ENCODE data around the gene VAPB. TPM values are rescaled to one million over a fixed set of nuclear protein-coding genes. Genes with fewer than 3 reads are reported as not detected.

The VAPB gene
- polyA plus RNA-seq, 1 donor from 2014 or later = 32.9 TPM

GRCh38 chr20:58431134-58431533 lies 42.1 kb downstream of the VAPB start:
- H3K27ac Mint-ChIP-seq = no peak overlapping the region
- H3K36me3 Mint-ChIP-seq = peaks cover 10% of the 10 kb centered on the region
- no peak overlapping the region for H3K4me3 Mint-ChIP-seq
- H3K27me3 Mint-ChIP-seq = no peaks in the 10 kb centered on the region
- H3K9me3 Mint-ChIP-seq = no peaks in the 10 kb centered on the region
- H3K4me1 Mint-ChIP-seq = peaks cover 2 to 20% (median 6%) of the 10 kb centered on the region in 3 donors

- no peak overlapping the region for H3K4me3 Mint-ChIP-seq
- peaks cover 10% of the 10 kb centered on the region for H3K36me3 Mint-ChIP-seq
- peaks cover 2 to 23% (median 6%) of the 10 kb centered on the region in 3 donors for H3K4me1 Mint-ChIP-seq
- H3K27ac Mint-ChIP-seq = peak overlapping the region in 1 of 3 donors; percentile 86
- H3K27me3 Mint-ChIP-seq = no peaks in the 10 kb centered on the region
- no peaks in the 10 kb centered on the region for H3K9me3 Mint-ChIP-seq
These were observed 43.3 kb downstream of the VAPB start for GRCh38 chr20:58432186-58432954.

- no peaks in the 10 kb centered on the region for H3K9me3 Mint-ChIP-seq
- peaks cover 2 to 29% (median 6%) of the 10 kb centered on the region in 3 donors for H3K4me1 Mint-ChIP-seq
- peaks cover 12% of the 10 kb centered on the region for H3K36me3 Mint-ChIP-seq
- H3K27ac Mint-ChIP-seq = peak overlapping the region in 2 of 3 donors; percentile 50 to 86
- no peaks in the 10 kb centered on the region for H3K27me3 Mint-ChIP-seq
- H3K4me3 Mint-ChIP-seq = no peak overlapping the region
These were observed 44.1 kb downstream of the VAPB start for GRCh38 chr20:58433029-58433647.

GRCh38 chr20:58433759-58434158 lies 44.7 kb downstream of the VAPB start:
- H3K9me3 Mint-ChIP-seq = no peaks in the 10 kb centered on the region
- no peaks in the 10 kb centered on the region for H3K27me3 Mint-ChIP-seq
- H3K27ac Mint-ChIP-seq = peak overlapping the region in 1 of 3 donors; percentile 86
- H3K36me3 Mint-ChIP-seq = peaks cover 12% of the 10 kb centered on the region
- H3K4me1 Mint-ChIP-seq = peaks cover 6 to 33% (median 6%) of the 10 kb centered on the region in 3 donors
- no peak overlapping the region for H3K4me3 Mint-ChIP-seq

DNA sequence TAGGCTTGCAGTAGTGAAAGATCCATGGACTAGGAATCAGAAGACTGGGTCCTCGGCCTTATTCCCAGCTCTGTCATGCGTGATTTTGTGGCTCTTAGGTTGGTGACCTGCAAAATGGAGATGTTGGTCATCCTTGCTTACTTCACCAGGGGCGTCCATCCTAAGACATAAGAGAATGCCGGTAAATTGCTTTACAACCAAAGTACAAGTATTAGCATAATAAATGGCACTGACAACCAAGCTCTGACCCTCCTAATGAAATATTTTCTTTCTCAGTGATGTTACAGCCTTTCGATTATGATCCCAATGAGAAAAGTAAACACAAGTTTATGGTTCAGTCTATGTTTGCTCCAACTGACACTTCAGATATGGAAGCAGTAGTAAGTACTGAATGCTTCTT lies 45.3 kb downstream of the VAPB start:
- Mint-ChIP-seq H3K36me3 (peaks cover 12% of the 10 kb centered on the region), H3K4me3 (no peak overlapping the region), H3K27ac (no peak overlapping the region), H3K4me1 (peaks cover 6 to 36% (median 9%) of the 10 kb centered on the region in 3 donors), H3K9me3 (no peaks in the 10 kb centered on the region), H3K27me3 (no peaks in the 10 kb centered on the region)

- peak overlapping the region in 1 of 3 donors; percentile 62 for H3K27ac Mint-ChIP-seq
- peaks cover 6 to 36% (median 9%) of the 10 kb centered on the region in 3 donors for H3K4me1 Mint-ChIP-seq
- H3K27me3 Mint-ChIP-seq = no peaks in the 10 kb centered on the region
- peaks cover 14% of the 10 kb centered on the region for H3K36me3 Mint-ChIP-seq
- no peak overlapping the region for H3K4me3 Mint-ChIP-seq
- no peaks in the 10 kb centered on the region for H3K9me3 Mint-ChIP-seq
These were observed 46.2 kb downstream of the VAPB start for GRCh38 chr20:58435237-58435636.

GRCh38 chr20:58436868-58437645 lies 48.0 kb downstream of the VAPB start:
- Mint-ChIP-seq H3K27me3 (no peaks in the 10 kb centered on the region), H3K4me3 (no peak overlapping the region), H3K27ac (no peak overlapping the region), H3K36me3 (peaks cover 14% of the 10 kb centered on the region), H3K4me1 (peaks cover 4 to 33% (median 9%) of the 10 kb centered on the region in 3 donors), H3K9me3 (no peaks in the 10 kb centered on the region)

- H3K27ac Mint-ChIP-seq = no peak overlapping the region
- H3K27me3 Mint-ChIP-seq = no peaks in the 10 kb centered on the region
- H3K9me3 Mint-ChIP-seq = no peaks in the 10 kb centered on the region
- peak overlapping the region in 2 of 4 donors; percentile 23 to 41 for H3K4me3 Mint-ChIP-seq
- peaks cover 16% of the 10 kb centered on the region for H3K36me3 Mint-ChIP-seq
- H3K4me1 Mint-ChIP-seq = peaks cover 4 to 23% (median 9%) of the 10 kb centered on the region in 3 donors
These were observed 50.2 kb downstream of the VAPB start for GRCh38 chr20:58438970-58439808.

GRCh38 chr20:58440021-58440767 lies 51.2 kb downstream of the VAPB start:
- peaks cover 8 to 22% (median 13%) of the 10 kb centered on the region in 3 donors for H3K4me1 Mint-ChIP-seq
- H3K4me3 Mint-ChIP-seq = no peak overlapping the region
- no peaks in the 10 kb centered on the region for H3K9me3 Mint-ChIP-seq
- H3K36me3 Mint-ChIP-seq = peaks cover 15% of the 10 kb centered on the region
- no peaks in the 10 kb centered on the region for H3K27me3 Mint-ChIP-seq
- no peak overlapping the region for H3K27ac Mint-ChIP-seq

GRCh38 chr20:58441723-58442122 lies 52.7 kb downstream of the VAPB start:
- Mint-ChIP-seq H3K27me3 (no peaks in the 10 kb centered on the region), H3K36me3 (peaks cover 8% of the 10 kb centered on the region), H3K27ac (peak overlapping the region in 1 of 3 donors; percentile 17), H3K9me3 (no peaks in the 10 kb centered on the region), H3K4me1 (peaks cover 8 to 17% (median 8%) of the 10 kb centered on the region in 3 donors), H3K4me3 (no peak overlapping the region)

DNA sequence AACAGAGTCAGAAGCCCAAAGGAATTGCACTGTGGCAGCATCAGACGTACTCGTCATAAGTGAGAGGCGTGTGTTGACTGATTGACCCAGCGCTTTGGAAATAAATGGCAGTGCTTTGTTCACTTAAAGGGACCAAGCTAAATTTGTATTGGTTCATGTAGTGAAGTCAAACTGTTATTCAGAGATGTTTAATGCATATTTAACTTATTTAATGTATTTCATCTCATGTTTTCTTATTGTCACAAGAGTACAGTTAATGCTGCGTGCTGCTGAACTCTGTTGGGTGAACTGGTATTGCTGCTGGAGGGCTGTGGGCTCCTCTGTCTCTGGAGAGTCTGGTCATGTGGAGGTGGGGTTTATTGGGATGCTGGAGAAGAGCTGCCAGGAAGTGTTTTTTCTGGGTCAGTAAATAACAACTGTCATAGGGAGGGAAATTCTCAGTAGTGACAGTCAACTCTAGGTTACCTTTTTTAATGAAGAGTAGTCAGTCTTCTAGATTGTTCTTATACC lies 55.8 kb downstream of the VAPB start:
- H3K4me3 Mint-ChIP-seq = no peak overlapping the region
- H3K4me1 Mint-ChIP-seq = peaks cover 7 to 11% (median 9%) of the 10 kb centered on the region in 3 donors
- peak overlapping the region in 1 of 3 donors; percentile 46 for H3K27ac Mint-ChIP-seq
- peaks cover 4% of the 10 kb centered on the region for H3K36me3 Mint-ChIP-seq
- no peaks in the 10 kb centered on the region for H3K27me3 Mint-ChIP-seq
- no peaks in the 10 kb centered on the region for H3K9me3 Mint-ChIP-seq

DNA sequence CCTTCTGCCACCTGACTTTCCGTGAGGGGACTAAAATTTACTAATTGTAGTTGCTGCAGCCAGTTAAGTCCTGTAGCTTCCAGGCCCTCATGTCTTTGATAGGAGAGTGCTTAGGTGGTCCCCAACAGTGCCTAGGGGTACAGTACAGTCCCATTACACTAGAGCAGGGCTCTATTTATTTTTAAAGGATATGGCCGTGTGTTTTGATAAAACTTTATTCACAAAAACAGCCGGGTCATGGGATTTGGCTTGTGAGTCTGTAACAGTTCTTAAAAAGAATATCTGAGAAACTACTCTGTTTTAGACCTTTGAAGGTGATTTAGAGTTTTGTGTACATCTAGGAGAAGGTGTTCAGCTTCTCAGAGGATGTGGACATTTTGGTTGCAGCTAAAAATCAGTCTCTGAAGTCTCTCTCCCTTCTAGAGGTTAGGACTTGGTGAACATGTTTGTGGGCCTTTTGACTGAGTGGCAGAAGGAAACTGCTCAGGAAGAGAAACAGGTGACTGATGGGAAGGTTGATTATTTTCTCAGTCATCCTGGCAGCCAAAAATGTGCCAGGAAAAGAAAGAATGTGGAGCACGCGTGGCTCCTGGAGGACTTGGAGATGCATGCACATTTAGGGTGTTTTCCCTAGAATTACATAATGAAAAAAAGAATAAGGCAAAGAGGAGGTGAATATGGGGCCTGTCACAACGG lies 57.4 kb downstream of the VAPB start:
- Mint-ChIP-seq H3K4me3 (peak overlapping the region in 1 of 4 donors; percentile 37), H3K36me3 (peaks cover 7% of the 10 kb centered on the region), H3K27ac (no peak overlapping the region), H3K4me1 (peaks cover 14 to 15% (median 14%) of the 10 kb centered on the region in 3 donors), H3K27me3 (no peaks in the 10 kb centered on the region), H3K9me3 (no peaks in the 10 kb centered on the region)

DNA sequence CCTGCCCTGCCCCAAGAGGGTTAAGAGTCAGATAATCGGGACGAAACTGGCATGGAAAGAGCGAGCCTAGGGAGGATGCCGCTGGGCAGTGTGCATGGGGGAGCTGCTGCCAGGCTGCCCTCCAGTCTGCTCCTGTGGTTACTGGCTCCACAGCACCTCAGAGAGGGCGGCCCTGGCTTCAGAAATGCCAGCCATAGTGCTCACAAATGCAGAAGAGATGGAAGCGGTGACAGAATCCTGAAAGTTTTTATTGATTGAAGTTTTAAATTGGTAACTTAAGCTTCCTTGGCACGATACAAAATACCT lies 57.9 kb downstream of the VAPB start:
- Mint-ChIP-seq H3K9me3 (no peaks in the 10 kb centered on the region), H3K4me3 (peak overlapping the region in 1 of 4 donors; percentile 37), H3K27ac (no peak overlapping the region), H3K27me3 (no peaks in the 10 kb centered on the region), H3K4me1 (peaks cover 14 to 15% (median 14%) of the 10 kb centered on the region in 3 donors), H3K36me3 (peaks cover 11% of the 10 kb centered on the region)

All from IgD-negative memory B cell (primary cell).